Sigmoid colon (tissue), 7 donors: Measurements from ENCODE around the gene HPS4. TPM values are rescaled to one million over a fixed set of nuclear protein-coding genes. Genes with fewer than 3 reads are reported as not detected.

Experiments
- DNase-seq: peaks from one replicate; pipeline ENCODE4 v3.0.0-alpha.2; 2019
- H3K27ac ChIP-seq, 4 donors: fragments of 200-600 bp; sonication (generic); one replicate each; pipeline ENCODE4 v1.5.1; 2016 to 2019; ENCODE audit warnings: mild to moderate bottlenecking in 1 of 4
- H3K27me3 ChIP-seq, 3 donors: fragments of 200-600 bp; sonication (generic); one replicate each; pipeline ENCODE4 v1.5.1; 2019; ENCODE audit warnings: mild to moderate bottlenecking in 1 of 3
- H3K36me3 ChIP-seq, 4 donors: fragments of 200-600 bp; sonication (generic); one replicate each; pipeline ENCODE4 v1.5.1; 2016 to 2019
- H3K4me1 ChIP-seq, 4 donors: fragments of 200-600 bp; sonication (generic); one replicate each; pipeline ENCODE4 v1.5.1; 2017 to 2019
- H3K4me3 ChIP-seq, 4 donors: fragments of 200-600 bp; sonication (generic); one replicate each; pipeline ENCODE4 v1.5.1; 2017 to 2019; ENCODE audit warnings: mild to moderate bottlenecking in 2 of 4, moderate library complexity in 1 of 4
- H3K9me3 ChIP-seq, 4 donors: fragments of 200-600 bp in 3 of 4; sonication (generic) in 3 of 4; one replicate each; pipeline versions ENCODE4 v1.5.1 to v1.6.1; 2013 to 2019
- CTCF ChIP-seq, 4 experiments: fragments of 450-650 bp in 3 of 4; fragments of 200-600 bp in 1 of 4; IDR thresholded peaks; one replicate each; pipeline ENCODE4 v1.5.1; 2016 to 2019; ENCODE audit warnings: antibody characterized with exemption in 4 of 4, mild to moderate bottlenecking in 3 of 4, moderate library complexity in 2 of 4
- EP300 ChIP-seq, 4 donors: sonication (generic); formaldehyde crosslinking; IDR thresholded peaks; one replicate each; pipeline ENCODE4 v1.6.1; 2017; ENCODE audit warnings: antibody characterized with exemption in 4 of 4
- POLR2A ChIP-seq, 2 donors: fragments of 450-650 bp; IDR thresholded peaks; one replicate each; pipeline ENCODE4 v1.6.1; 2016; ENCODE audit warnings: antibody characterized with exemption in 2 of 2, mild to moderate bottlenecking in 2 of 2, moderate library complexity in 2 of 2
- POLR2AphosphoS5 ChIP-seq, 4 donors: sonication (generic); formaldehyde crosslinking; IDR thresholded peaks; one replicate each; pipeline ENCODE4 v1.6.1; 2017; ENCODE audit warnings: antibody characterized with exemption in 4 of 4
- WGBS, 2 donors: extraction: QIAGEN DNeasy Blood & Tissue Kit; methylation state at CpG; one replicate each; pipeline ENCODE4 v1.1.7; 2013; 5-methylcytosine and 5-hydroxymethylcytosine counted together
- intact Hi-C: fragments of 100-400 bp; cut with DNase I; formaldehyde crosslinking; loops from one replicate; pipeline ENCODE4 v1.15.1; 2023
- polyA plus RNA-seq, 3 donors: library from polyadenylated mRNA; stranded (reverse); fragments of 200-250 nt; gene quantifications; one replicate each; pipeline ENCODE4 v1.2.3, GENCODE V29; 2013
- total RNA-seq, 4 donors: library from RNA; depleted of rRNA; stranded (reverse); fragments of >200 nt; gene quantifications; one replicate each; pipeline ENCODE4 v1.1.0, GENCODE V29; 2016
- donor health status: healthy with polysubstance abuse.
- donor health status: Bipolar disorder and iron deficiency.
- donor health status: healthy.

Gene HPS4
- total and polyA plus RNA-seq, 7 donors = 4.8 to 48.7 (median 19.0) TPM

DNA sequence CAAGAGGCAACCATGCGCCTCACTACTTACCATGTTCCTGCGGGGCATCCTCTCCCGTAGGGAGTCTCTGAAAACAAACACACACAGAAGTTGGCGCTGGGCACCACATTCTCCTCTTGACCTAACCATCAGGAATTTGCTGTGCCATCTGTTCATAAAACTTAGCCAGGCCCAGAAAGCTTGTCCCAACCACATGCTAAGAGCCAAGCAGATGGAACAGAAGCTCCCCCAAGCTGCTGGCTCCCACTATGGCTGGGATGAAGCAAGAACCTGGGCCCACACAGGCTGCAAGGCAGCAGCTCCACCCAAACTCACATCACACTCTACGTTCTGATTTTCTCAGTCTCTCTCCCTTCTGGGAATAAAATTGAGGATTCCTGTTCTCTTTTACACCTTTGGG is 17.4 kb downstream of the HPS4 start:
- no peaks in the 10 kb centered on the region for H3K9me3 ChIP-seq
- peaks cover 0 to 27% (median 15%) of the 10 kb centered on the region in 4 donors for H3K4me1 ChIP-seq
- H3K27me3 ChIP-seq = no peaks in the 10 kb centered on the region
- intact Hi-C loops = no loop called here
- H3K36me3 ChIP-seq = peaks cover 34 to 95% (median 58%) of the 10 kb centered on the region in 4 donors
- no peak overlapping the region for H3K4me3 ChIP-seq
- WGBS, 2 donors = 91 to 95% methylated on average over 5 of the region's 5 CpGs
- no peak overlapping the region for H3K27ac ChIP-seq
- no peak for TF ChIP-seq EP300 (IDR thresholded peaks at IDR 0.05)
- no peak for DNase-seq

- no peak overlapping the region for H3K4me3 ChIP-seq
- intact Hi-C loops = loop anchor here (5.0 kb wide), 1 partner anchor 47 kb away; no protein-coding TSS in a partner anchor
- H3K36me3 ChIP-seq = peaks cover 18 to 90% (median 42%) of the 10 kb centered on the region in 4 donors
- H3K9me3 ChIP-seq = no peaks in the 10 kb centered on the region
- H3K27me3 ChIP-seq = no peaks in the 10 kb centered on the region
- WGBS, 2 donors = 88 to 93% methylated on average over 7 of the region's 7 CpGs
- H3K4me1 ChIP-seq = peaks cover 0 to 31% (median 15%) of the 10 kb centered on the region in 4 donors
- DNase-seq = no peak
- no peak for TF ChIP-seq EP300 (IDR thresholded peaks at IDR 0.05)
- no peak for TF ChIP-seq CTCF (IDR thresholded peaks at IDR 0.05)
- no peak for TF ChIP-seq POLR2AphosphoS5 (IDR thresholded peaks at IDR 0.05)
- no peak for TF ChIP-seq POLR2A (IDR thresholded peaks at IDR 0.05)
- no peak overlapping the region for H3K27ac ChIP-seq
These were observed 19.3 kb downstream of the HPS4 start for GRCh38 chr22:26464312-26464711.

DNA sequence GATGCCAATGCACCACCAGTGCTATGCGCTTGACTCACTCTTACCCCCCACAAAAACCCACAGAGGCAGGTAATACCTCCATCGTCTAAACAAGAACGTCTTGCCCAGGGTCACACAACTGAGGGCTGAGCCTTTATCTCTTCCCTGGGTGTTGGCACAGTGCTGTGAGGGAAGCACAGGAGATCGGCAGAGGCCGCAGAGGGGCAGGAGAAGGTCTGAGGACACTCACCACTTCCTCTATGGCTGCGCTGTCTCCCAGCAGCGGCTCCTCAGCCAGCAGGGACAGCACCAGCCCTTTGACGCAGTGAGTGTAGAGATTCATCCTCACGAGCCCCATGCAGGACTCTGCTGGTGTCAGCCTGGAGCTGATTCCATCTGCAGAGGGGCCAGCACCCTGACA is 19.9 kb downstream of the HPS4 start:
- Histone ChIP-seq H3K4me3 (no peak overlapping the region), H3K4me1 (peaks cover 0 to 31% (median 15%) of the 10 kb centered on the region in 4 donors), H3K9me3 (no peaks in the 10 kb centered on the region), H3K27ac (no peak overlapping the region), H3K36me3 (peaks cover 18 to 90% (median 40%) of the 10 kb centered on the region in 4 donors), H3K27me3 (no peaks in the 10 kb centered on the region)
- DNase-seq = no peak
- 87 to 88% methylated on average over 9 of the region's 9 CpGs for WGBS, 2 donors
- TF ChIP-seq POLR2A (IDR thresholded peaks at IDR 0.05) = no peak
- no peak for TF ChIP-seq POLR2AphosphoS5 (IDR thresholded peaks at IDR 0.05)
- no peak for TF ChIP-seq CTCF (IDR thresholded peaks at IDR 0.05)
- TF ChIP-seq EP300 (IDR thresholded peaks at IDR 0.05) = no peak
- intact Hi-C loops = loop anchor here (5.0 kb wide), 1 partner anchor 46 kb away; no protein-coding TSS in a partner anchor

DNA sequence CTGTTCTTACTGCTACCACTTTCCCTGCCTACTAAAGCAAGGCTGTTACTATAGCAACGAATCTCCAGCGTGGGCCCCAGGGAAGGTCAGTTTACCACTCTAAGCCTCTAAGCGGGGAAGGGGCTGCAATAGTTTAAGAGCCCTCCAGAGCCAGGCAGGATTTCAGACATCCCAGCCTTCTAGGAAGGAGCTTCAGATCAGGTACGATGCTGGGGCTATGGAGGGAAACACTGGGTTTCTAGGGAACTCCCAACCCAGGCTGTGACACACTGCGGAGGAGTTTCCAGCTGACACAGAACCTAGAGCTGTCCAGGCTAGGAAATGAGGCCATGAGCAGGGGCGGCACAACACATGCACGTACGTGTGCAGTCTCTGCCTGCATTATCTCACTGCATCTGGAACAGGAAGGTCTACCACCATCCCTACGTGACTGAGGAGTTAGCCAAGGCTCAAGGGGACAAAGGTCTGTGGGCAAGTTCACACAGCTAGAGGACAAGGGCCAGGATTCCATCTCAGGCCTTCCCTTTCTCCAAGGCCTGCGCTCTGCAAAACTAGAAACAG is 20.4 kb downstream of the HPS4 start:
- Histone ChIP-seq H3K36me3 (peaks cover 15 to 90% (median 39%) of the 10 kb centered on the region in 4 donors), H3K4me3 (no peak overlapping the region), H3K9me3 (no peaks in the 10 kb centered on the region), H3K27me3 (no peaks in the 10 kb centered on the region), H3K4me1 (peaks cover 0 to 31% (median 15%) of the 10 kb centered on the region in 4 donors), H3K27ac (peak overlapping the region in 1 of 4 donors; percentile 24)
- intact Hi-C loops = loop anchor here (5.0 kb wide), 1 partner anchor 46 kb away; no protein-coding TSS in a partner anchor
- DNase-seq = no peak
- WGBS, 2 donors = 81 to 83% methylated on average over 10 of the region's 10 CpGs
- TF ChIP-seq EP300 (IDR thresholded peaks at IDR 0.05) (no peak), POLR2A (IDR thresholded peaks at IDR 0.05) (no peak), CTCF (IDR thresholded peaks at IDR 0.05) (no peak), POLR2AphosphoS5 (IDR thresholded peaks at IDR 0.05) (no peak)

DNA sequence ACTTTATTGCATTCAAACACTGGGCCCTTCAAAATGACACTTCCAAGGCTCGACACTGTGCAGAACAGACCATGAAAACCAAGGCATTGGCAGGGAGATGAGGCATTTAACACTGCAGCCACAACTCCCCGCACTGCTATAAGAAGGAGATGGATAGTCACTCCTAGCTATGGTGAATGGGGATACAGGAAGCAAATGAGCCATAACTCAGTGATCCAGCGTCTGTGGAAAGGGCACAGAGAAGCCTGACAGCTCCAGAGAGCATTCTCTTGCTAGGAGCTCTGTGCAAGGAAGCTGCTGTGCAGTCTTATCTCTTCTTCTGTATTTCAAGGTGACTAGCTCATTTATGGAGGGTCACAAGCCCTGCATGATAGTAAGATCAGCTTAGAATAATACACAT is 20.9 kb downstream of the HPS4 start:
- H3K4me1 ChIP-seq = peaks cover 0 to 31% (median 15%) of the 10 kb centered on the region in 4 donors
- H3K9me3 ChIP-seq = no peaks in the 10 kb centered on the region
- no peaks in the 10 kb centered on the region for H3K27me3 ChIP-seq
- H3K4me3 ChIP-seq = no peak overlapping the region
- no peak for DNase-seq
- WGBS, 2 donors = 90 to 92% methylated on average over 3 of the region's 3 CpGs
- H3K36me3 ChIP-seq = peaks cover 17 to 90% (median 39%) of the 10 kb centered on the region in 4 donors
- intact Hi-C loops = loop anchor here (5.0 kb wide), 1 partner anchor 45 kb away; no protein-coding TSS in a partner anchor
- TF ChIP-seq POLR2AphosphoS5 (IDR thresholded peaks at IDR 0.05) = peak in 2 of 4 donors; percentile 43 to 49
- no peak for TF ChIP-seq CTCF (IDR thresholded peaks at IDR 0.05)
- H3K27ac ChIP-seq = peak overlapping the region in 1 of 4 donors; percentile 24
